Stimulated activated CD8-positive, alpha-beta memory T cell treated with anti-CD3 and anti-CD28 coated beads, Interleukin-15, amount 100 ng/mL, for 1 hour (primary cell): ENCODE data around the gene GNAT3.

Source experiments
- DNase-seq: peaks from one replicate; pipeline ENCODE4 v3.0.0-alpha.2; 2020; ENCODE audit warnings: low read depth

GNAT3 gene

GRCh38 chr7:80417211-80417793 is 94.6 kb downstream of the GNAT3 start:
- DNase-seq: no peak

DNA sequence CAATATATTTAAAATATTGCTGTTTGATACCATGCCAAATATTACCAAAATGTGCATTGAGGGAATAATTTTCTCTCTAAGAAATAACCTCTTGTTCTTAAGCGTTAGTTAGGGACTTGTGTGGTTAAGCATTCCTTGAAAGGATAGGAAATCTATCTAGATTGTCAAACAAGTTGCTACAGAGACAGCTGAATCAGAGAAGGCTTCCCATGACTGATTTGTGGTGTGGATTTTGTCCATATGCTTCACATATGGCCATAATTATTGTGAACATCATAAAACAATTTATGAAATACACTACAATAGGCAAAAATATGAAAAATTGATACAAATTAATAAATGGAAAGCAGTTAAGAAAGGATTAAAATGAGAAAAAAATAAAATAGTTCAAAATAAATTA is 96.3 kb downstream of the GNAT3 start:
- no peak for DNase-seq

- DNase-seq: no peak
Measured at GRCh38 chr7:80415114-80415513, 96.8 kb downstream of the GNAT3 start.

DNA sequence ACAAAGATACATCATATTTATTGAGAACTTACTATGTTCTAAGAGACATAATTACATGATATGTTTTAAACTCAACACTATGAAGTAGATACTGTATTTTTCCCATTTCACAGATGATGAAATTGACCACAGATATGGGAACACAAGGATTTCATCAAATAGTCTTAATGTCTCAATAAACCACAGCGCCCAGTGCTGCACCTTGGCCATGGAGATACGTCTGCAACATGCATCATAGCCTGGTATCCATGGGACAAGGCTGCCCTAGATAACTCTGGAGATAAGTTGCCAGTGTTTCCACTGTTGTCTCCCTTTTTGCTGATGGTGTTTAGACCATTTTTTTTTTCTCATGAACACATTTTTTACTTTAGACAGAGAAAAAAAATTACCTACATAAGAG is 97.5 kb downstream of the GNAT3 start:
- no peak for DNase-seq

DNA sequence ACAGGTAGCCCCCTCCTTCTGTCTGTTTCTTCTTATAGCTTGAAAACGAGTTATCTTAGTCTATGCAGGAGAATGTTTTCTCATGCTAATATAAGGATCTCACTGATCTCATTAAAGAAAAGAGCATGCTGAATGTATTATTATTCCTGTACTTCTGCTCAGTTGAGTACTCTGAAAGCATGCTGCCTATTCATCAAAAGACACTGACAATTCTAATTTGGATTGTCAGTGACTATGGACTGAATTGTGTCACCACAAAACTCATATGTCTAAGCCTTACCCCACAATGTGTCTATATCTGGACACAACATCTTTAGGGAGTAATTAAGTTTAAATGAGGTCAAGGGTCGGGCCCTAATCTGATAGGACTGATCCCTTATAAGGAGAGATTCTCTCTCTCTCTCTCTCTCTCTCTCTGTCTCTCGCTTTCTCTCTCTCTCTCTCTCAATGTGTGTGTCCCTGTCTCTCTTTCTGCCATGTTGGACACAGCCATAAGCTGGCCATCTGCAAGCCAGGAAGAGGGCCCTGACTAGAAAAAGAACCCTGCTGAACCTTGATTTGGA is 98.4 kb downstream of the GNAT3 start:
- no peak for DNase-seq

- DNase-seq: no peak
Measured at GRCh38 chr7:80412842-80413241, 99.0 kb downstream of the GNAT3 start.

- no peak for DNase-seq
Measured at GRCh38 chr7:80411621-80412020, 100.2 kb downstream of the GNAT3 start.

DNA sequence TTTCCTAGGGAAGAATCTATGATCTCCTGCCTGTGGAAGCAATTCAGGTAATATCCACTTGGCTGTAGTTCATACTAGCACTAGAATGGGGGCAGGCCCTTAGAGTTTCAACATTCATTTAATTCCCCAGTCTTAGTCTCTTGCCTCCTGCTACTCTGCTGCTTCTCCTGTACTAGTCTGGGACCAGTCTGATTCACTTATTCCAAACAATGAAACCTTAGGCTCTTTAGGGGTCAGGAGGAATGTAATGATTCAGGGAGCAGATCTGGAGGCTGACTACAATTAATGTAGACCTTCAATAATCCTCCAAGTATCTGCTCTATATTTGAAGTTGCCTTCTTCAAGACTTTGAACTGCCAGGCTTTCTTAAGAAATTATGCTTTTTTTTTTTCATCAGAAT is 101.8 kb downstream of the GNAT3 start:
- no peak for DNase-seq
